Stimulated activated CD4-positive, alpha-beta T cell treated with anti-CD3 and anti-CD28 coated beads, Interleukin-1b, Interleukin-23, amount 100 ng/mL, for 48 hours (primary cell): Measurements from ENCODE around the gene C5orf52.
A peak's percentile ranks its signal among the peaks of the same experiment; 100 is the strongest.
"Not testable (repeated sequence)": the region's sequence is repeated elsewhere in the genome, so short reads cannot be mapped to it uniquely, and the experiment has no call there.

Experiments used
- DNase-seq: peaks from one replicate; pipeline ENCODE4 v3.0.0-alpha.2; 2020

The C5orf52 gene

GRCh38 chr5:157670662-157671591 is at the start of gene C5orf52:
TSS of gene C5orf52 (plus strand) at chr5:157671533. CDS start at chr5:157671615, 82 bp downstream.
- no peak for DNase-seq

GRCh38 chr5:157624144-157624543 is 47.2 kb upstream of the C5orf52 start:
- no peak for DNase-seq

- DNase-seq, result no peak
Measured at GRCh38 chr5:157626831-157627230, 44.5 kb upstream of the C5orf52 start.

GRCh38 chr5:157630341-157630740 is 41.0 kb upstream of the C5orf52 start:
- no peak for DNase-seq

GRCh38 chr5:157640406-157641066 is 30.8 kb upstream of the C5orf52 start:
- DNase-seq, result no peak

- DNase-seq, result no peak
Measured at GRCh38 chr5:157648275-157648990, 22.9 kb upstream of the C5orf52 start.

- no peak for DNase-seq
Measured at GRCh38 chr5:157649101-157649500, 22.2 kb upstream of the C5orf52 start.

GRCh38 chr5:157650991-157651611 is 20.2 kb upstream of the C5orf52 start:
- no peak for DNase-seq

- peak; percentile 86 for DNase-seq
Measured at GRCh38 chr5:157651623-157652376, 19.5 kb upstream of the C5orf52 start.

GRCh38 chr5:157652377-157652692 is 19.0 kb upstream of the C5orf52 start, which contains the start of gene SOX30:
TSS of gene SOX30 (minus strand) at chr5:157652438. CDS start at chr5:157652078, 360 bp downstream.
- DNase-seq, result no peak

GRCh38 chr5:157657516-157657915 is 13.8 kb upstream of the C5orf52 start:
- no peak for DNase-seq

- no peak for DNase-seq
Measured at GRCh38 chr5:157658893-157659292, 12.4 kb upstream of the C5orf52 start.

- no peak for DNase-seq
Measured at GRCh38 chr5:157659868-157660660, 11.3 kb upstream of the C5orf52 start.

- DNase-seq, result no peak
Measured at GRCh38 chr5:157665467-157666070, 5.8 kb upstream of the C5orf52 start.

GRCh38 chr5:157668356-157668755 is 3.0 kb upstream of the C5orf52 start:
- DNase-seq, result no peak

GRCh38 chr5:157669701-157670097 is 1.6 kb upstream of the C5orf52 start:
- DNase-seq, result no peak

- DNase-seq, result no peak
Measured at GRCh38 chr5:157671592-157672330, 428 bp downstream of the C5orf52 start.

GRCh38 chr5:157672976-157673375 is 1.6 kb downstream of the C5orf52 start:
- DNase-seq, result no peak

- not testable (repeated sequence) for DNase-seq
Measured at GRCh38 chr5:157674351-157674750, 3.0 kb downstream of the C5orf52 start.

- DNase-seq, result no peak
Measured at GRCh38 chr5:157677931-157678330, 6.6 kb downstream of the C5orf52 start.
